HG02642 (cell line): Measurements from ENCODE around the gene ARFGAP1.

Source experiments
- ATAC-seq: cut with Tn5 transposase; IDR thresholded peaks from one replicate; pipeline ENCODE4 v1.9.1; 2021; ENCODE audit warnings: mild to moderate bottlenecking; ENCODE audit not compliant: unreplicated experiment, poor library complexity

Gene ARFGAP1

GRCh38 chr20:63275825-63276224, 3.2 kb downstream of the ARFGAP1 start:
- no peak for ATAC-seq

GRCh38 chr20:63276956-63277355, 4.3 kb downstream of the ARFGAP1 start:
- no peak for ATAC-seq

GRCh38 chr20:63277466-63278272, 5.1 kb downstream of the ARFGAP1 start:
- ATAC-seq, result no peak

GRCh38 chr20:63278661-63279060, 6.0 kb downstream of the ARFGAP1 start:
- ATAC-seq, result no peak

- ATAC-seq, result no peak
Measured at GRCh38 chr20:63279931-63280330, 7.3 kb downstream of the ARFGAP1 start.

GRCh38 chr20:63280371-63280770, 7.8 kb downstream of the ARFGAP1 start:
- ATAC-seq, result no peak

GRCh38 chr20:63280929-63281545, 8.4 kb downstream of the ARFGAP1 start:
- ATAC-seq, result no peak

- ATAC-seq, result no peak
Measured at GRCh38 chr20:63281742-63282665, 9.4 kb downstream of the ARFGAP1 start.

GRCh38 chr20:63282946-63283345, 10.3 kb downstream of the ARFGAP1 start:
- no peak for ATAC-seq

- ATAC-seq, result no peak
Measured at GRCh38 chr20:63283397-63284082, 10.9 kb downstream of the ARFGAP1 start.

- ATAC-seq, result no peak
Measured at GRCh38 chr20:63284083-63284440, 11.4 kb downstream of the ARFGAP1 start.

GRCh38 chr20:63284544-63284949, 11.9 kb downstream of the ARFGAP1 start:
- no peak for ATAC-seq

- no peak for ATAC-seq
Measured at GRCh38 chr20:63284981-63285524, 12.4 kb downstream of the ARFGAP1 start.

GRCh38 chr20:63285636-63286615, 13.3 kb downstream of the ARFGAP1 start:
- ATAC-seq, result no peak

GRCh38 chr20:63286781-63287696, 14.4 kb downstream of the ARFGAP1 start:
- no peak for ATAC-seq

- no peak for ATAC-seq
Measured at GRCh38 chr20:63287697-63288580, 15.3 kb downstream of the ARFGAP1 start.
